NCI-H446 (cell line): ENCODE data around the gene C3orf38.
"Not testable (repeated sequence)": the region's sequence is repeated elsewhere in the genome, so short reads cannot be mapped to it uniquely, and the experiment has no call there.

ENCODE experiments used
- DNase-seq, 2 experiments: peaks; one replicate each; lab custom pipeline; 2025; lab: John Stamatoyannopoulos, UW

Gene C3orf38

DNA sequence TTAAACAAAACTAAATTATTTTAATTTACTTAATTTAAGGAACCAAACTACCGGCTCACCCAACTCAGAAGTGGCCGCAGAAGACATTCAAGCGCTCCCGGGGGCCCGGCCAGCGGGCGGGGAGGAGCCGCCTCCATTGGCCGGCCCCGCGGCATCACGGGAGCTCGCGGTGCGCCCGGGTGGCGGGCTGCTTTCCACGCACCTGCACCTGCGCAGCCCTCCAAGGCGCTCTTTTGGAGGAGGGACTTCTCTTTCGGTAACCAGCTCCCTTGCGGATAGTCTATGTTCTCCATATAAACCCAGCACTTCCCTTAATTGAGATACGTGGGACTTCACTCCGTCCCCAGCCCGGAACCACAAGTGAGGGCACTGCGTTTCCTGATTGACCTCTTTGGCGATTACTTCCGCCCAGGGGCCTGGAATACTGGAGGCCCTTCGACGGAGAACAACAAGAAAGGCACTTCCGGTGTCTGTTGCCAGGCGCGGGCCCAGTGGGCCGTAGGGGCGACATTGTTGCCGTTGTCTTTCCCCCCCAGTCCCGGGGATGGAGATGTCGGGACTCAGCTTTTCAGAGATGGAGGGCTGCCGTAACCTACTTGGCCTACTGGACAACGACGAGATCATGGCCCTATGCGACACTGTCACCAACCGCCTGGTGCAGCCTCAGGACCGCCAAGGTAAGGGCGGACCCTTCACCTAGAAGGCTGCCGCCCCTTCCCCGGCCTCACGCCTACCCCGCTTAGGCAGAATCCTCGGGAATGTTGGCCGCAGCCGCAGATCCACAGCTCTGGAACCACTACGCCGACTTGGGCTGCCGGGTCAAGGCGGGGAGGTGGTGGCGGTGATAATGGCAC lies at the start of gene C3orf38:
Gene C3orf38 (plus strand): TSS at position 451 of the 854 bp plus-strand sequence. CDS start 94 bp downstream, at position 545.
- DNase-seq, result peak; percentile 71 to 86

DNA sequence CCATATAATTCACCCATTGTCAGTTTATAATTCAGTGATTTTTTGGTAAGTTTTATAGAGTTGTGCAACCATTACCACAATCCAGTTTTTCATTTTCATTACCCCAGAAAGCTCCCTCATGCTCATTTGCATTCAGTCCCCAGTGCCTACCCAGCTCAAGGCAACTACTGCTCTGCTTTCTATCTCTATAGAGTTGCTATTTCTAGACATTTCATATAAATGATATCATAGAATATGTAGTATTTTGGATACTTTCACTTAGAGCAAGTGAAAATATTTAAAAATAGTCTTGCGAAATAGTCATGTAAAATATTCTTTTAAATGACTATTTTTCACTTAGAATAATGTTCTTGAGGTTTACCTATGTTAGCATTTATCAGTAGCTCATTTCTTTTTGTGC lies 48.6 kb upstream of the C3orf38 start:
- DNase-seq, result no peak

DNA sequence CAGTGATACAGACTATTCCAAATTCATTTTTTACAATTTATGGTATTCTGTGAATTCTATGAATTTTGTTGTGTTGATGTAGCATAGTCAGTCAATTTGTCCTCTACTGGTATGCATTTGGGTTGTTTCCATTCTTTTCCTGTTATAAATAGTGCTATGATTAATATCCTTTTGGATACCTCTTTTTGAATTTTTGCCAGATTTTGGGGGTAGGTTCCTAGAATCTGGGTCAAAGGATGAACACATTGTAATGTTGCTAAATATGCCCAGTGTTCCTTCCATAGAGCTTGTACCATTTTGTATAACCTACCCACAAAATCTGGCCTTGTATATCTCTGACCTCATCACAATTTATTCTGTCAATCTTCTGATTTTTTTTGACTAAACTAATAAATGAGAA lies 44.4 kb upstream of the C3orf38 start:
- no peak for DNase-seq

DNA sequence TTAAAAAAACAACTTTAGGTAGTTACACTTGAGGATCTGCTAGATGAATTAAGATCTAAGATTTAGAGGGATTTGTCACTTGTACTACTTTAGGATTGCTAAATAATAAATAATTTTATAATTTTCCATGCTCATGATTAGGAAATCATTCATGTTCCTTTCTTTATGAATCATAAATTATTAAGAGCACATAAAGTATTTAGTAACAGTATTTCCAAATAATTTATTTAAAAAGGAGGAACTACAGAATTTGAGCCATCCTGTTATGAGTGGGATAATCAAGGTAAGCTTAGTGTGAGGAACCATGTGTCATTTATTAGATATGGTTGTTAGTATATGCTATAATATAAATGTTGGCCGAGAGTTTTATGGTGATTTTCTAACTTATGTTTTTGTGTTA lies 37.5 kb upstream of the C3orf38 start:
- DNase-seq, result no peak

DNA sequence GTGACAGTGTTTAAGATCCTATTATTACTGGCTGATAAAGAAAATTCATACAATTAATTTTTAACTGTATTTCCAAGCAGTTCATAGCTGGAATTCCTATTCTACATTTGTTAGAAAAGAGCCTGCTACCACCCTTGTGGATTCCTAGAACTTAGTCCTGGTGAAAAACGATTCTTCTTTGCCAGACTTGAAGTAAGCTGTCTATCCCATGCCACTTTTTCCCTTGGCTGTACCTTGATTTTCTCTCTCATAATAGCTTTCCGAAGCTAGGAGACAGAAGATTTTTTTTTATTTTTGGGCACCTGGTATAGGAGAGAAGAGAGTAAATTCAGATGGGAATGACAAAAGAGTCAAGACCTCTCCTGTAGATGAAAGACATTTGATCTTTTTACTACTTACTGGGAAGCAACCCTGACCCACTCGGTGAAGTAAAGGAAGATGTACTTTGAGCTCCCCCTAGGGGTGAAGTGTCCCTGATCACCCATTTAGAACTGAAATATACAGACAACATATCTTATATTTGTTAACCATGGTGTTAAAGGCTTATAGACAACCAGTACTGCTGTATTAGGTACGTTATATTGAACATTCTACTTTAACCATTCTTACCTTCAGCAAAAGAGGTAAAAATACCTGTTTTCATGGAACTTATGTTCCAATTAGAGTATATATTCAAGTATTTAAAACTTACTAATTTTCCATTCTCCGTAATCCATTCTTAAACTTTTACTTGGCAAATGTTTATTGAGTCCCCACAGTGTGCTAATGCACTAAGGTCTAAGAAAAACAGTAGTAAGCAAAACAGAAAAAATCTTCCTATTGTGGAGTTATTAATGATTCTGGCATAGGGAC lies 36.2 kb upstream of the C3orf38 start:
- peak; percentile 9 to 67 for DNase-seq

DNA sequence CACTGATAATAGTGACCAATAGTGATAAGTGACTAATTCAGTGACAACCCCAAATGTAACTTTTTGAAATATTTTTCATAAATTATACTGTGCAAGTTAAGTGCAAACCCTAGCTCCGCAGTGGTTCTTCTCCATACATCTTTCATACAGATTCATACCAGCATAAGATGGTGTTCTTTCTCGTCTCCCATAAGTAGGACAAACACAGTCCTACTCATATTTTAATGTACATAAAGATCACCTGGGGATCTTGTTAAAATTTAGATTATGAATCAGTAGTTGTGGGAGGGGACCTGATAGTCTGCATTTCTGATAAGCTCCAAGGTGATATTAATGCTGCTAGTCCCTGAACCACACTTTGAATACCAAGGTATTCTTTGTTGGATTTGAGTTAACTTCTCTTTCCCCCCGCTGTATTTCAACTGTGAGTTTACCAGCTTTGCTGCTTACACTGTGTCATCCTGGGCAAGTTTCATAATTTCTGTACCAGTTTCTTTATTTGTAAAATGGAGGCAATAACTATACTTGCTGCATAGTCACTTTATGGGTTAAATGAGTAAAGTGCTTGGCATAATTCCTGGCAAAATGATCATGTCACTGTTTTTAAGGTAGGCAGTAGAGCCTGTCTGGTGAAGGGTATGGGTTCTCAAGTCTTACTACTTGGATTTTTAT lies 34.7 kb upstream of the C3orf38 start:
- no peak for DNase-seq

DNA sequence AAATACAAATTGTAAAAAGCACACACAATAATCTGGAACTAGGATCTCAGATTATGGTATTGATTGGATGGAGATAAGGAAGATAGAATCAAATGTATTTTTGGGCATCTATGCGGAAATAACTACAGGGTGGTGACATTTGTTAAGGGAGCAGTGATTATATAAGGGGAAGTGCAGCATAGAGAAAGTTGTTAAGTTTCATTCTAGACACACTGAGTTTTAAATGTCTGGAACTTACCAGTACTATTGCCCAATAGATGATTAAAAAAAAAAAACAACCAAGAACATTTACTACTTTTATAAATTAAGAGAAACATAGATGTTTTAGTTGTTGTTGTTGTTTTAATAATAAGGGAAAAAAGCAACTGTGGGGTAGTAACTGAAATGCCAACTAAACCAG lies 32.1 kb upstream of the C3orf38 start:
- DNase-seq, result no peak

DNA sequence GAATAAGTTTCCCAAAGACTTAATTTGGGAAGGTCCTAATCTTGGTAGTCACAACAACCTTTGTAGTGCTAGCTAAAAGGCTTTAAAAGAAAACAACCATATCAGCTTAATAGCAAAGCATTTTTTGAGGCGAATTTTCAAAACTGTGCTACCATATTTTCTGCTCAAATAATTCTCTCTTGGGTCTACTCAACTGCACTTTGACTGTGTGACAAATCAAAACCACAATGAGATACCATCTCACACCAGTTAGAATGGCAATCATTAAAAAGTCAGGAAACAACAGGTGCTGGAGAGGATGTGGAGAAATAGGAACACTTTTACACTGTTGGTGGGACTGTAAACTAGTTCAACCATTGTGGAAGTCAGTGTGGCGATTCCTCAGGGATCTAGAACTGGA lies 31.2 kb upstream of the C3orf38 start:
- not testable (repeated sequence) for DNase-seq

DNA sequence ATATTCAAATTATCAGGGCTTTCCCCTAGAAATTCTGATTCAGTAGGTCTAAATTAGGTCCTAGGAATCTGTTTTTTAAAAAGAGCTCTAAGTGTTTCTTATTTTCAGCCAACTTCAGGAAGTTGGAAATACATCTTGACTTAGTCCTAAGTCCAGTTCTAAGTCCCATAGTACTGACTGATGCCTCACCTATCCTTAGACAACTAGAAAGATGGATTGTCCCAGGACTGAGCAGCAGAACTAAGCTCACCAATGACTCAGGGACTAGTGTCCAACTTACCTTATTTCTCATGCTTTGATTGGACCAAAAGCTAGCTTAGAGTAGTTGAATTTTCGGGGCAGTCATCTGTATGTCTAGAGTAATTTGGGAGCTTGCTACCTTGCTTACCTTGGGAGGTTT lies 26.2 kb upstream of the C3orf38 start:
- DNase-seq, result no peak

DNA sequence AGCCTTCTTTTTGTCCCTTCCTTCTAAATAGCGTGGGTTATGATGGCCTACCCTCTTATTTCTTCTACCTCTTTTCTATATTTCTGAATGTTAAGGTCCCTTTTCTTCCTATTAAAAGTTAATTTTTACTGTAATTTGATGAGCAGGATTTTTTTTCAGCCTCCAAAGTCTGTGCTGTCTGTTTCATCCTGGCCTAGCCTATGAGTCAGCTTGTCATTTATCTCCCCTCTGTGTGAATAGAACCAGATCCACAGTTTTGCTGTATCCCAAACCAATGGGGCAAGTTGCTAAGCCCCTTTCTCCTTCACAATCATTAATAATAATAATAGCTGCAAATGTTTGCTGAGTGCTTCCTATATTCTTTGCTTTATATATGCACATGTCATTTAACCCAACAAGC lies 18.1 kb upstream of the C3orf38 start:
- no peak for DNase-seq

DNA sequence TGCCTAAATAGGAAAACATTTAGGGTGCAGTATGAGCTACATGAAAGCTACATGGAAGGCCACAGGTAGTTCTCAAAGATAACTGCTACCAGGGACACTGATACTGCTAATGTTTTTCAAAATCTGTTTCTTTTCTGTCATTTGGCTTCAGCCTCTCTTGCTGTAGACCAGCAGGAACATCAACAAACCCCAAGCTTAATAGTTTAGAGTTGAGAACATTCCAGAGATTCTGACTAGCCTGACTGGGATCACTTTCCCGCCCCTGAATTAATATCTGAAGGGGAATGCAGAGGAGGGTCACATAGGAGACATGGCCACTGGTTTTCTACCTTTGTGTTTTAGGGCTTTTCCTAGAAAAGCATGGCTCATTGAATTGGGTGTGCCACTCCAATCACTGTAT lies 16.9 kb upstream of the C3orf38 start:
- no peak for DNase-seq

DNA sequence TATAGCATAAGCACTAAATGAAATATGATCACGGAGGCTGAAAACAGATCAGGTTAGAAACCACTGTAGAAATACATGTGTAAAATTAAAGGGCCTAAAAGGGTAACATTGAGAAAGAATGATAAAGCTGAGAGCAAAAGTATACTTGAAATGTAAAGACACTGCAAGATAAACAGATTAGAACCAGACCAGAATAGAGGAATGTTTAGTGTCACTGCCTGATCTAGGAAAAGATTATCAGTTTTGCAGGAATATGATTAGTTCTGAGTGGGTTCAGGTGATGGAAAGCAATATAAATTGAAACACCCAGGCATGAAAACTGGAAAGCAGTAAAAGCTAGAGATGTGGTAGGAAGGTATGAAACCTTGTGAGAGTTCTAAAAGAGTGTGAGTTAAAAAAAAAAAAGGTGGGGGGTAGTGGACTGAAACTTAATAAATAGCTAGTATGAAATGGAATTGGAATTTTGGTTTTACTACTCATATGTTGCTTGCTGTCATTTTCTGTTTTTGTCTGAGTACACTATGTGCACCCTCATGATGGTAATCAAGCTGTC lies 16.0 kb upstream of the C3orf38 start:
- DNase-seq, result no peak

DNA sequence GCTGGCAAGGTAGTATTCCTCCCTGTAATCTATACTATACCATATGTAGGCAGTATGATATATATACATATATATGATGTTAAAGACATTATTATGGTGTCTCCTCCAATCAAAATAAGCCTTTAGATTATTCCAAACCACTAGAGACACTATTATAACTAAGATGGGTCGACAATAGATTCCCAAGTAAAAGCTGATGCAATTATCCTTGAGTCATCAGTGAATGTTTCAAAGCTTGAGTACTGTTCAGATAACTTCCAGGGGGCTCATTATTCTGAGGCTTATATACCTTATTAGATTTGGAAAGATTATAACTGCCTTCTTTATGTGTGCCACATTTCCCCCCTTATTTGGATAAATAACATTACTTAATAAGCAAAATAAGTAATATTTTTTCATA lies 11.9 kb upstream of the C3orf38 start:
- no peak for DNase-seq

DNA sequence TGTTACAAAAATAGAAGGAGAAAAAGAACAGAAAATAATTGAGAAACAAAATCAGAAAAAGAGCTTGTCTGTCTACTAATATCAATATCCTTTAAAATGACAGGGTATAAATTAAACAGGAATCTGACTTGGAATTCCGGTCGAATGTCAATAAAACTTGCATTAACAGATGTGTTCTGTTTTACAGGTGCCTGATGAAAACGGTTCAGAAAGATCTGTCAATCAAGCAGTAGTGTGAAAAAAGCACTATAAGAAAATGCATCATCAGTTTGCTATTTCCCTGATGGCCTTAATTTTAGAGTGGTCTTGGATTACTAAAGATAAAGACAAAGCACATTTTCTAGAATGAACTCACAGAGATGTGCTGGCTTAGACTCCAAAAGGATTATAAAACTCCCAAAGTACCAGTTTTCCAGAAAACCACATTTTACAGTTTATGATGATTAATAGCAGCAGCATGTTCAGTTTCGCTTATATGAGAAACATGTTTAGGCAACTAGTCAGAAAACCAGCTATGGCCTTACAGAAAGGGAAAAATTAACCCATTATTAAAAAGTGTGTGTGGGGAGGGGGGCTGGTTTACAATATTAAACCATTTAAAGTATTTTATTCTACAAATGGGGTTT lies 8.2 kb upstream of the C3orf38 start:
- DNase-seq, result no peak

DNA sequence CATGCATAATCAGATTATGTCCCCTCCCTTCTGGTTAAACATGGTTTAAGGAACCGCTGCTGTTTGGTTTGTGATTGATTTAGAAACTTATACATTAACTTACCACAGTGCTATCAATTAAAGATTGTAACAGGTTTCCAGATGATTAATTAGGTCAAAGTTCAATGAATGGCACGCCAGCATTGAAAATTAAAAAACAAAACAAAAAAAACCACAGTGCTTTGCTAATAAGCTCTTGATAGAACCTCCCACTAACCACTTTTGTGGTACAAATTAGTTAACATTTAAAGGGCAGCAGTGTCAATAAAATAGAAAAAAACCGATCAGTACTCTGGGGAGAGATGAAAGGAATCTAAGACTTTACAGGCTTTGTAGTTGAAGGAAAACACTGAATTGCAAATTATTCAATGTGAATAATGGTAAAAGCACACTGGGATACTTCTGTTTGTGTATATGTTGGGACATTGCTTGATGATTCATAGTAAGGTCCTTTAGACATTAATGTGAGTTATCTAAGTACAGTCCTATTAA lies 7.6 kb upstream of the C3orf38 start:
- DNase-seq, result no peak

DNA sequence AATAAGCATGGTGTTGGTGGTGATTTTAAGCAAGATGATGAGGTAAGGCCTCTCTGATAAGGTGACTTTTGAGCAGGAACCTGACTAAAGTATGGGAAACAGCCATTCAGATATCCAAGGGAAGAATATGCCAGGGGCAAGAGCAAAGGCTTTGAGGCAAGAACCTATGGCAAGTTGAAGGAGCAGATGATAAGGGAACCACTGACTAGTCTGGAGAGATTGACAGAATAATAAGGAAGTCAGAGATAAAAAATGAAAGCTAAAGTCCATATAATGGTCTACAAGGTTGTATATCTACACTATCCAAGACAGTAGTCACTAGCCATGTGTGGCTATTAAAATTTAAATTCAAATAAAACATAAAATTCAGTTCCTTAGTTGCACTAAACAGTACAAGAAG lies 2.5 kb upstream of the C3orf38 start:
- DNase-seq, result no peak

DNA sequence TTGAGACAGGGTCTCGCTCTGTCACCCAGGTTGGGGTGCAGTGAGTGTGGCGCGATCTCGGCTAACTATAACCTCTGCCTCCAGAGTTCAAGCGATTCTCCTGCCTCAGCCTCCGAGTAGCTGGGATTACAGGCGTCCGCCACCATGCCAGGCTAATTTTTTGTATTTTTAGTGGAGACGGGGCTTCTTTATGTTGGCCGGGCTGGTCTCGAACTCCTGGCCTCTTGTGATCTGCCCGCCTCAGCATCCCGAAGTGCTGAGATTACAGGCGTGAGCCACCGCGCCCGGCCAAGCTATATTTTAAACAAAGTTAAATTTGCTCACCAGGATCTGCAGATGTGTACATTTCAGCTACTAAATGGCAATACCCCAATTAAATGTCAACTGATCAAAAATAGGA lies 1.1 kb upstream of the C3orf38 start:
- DNase-seq, result no peak

DNA sequence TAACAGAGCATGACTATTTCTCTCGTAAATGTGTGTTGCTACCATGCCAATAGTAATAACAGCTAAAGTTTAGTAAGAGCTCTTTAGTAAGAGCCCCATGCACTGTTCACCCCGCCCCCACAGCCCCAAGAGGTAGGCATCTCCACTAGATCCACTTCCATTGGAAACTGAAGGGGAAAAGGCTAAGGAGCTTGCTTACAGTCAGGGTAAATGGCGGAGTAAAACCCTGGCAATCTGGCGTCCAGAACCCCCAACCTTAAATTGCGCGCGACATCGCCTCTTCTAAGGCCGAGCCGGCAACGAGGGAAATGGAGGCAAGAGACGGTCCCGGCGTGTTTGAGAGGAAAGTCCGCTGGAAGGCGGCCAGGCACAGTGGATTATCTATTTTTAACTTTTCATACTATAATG lies 654 bp upstream of the C3orf38 start:
- peak; percentile 28 to 70 for DNase-seq

DNA sequence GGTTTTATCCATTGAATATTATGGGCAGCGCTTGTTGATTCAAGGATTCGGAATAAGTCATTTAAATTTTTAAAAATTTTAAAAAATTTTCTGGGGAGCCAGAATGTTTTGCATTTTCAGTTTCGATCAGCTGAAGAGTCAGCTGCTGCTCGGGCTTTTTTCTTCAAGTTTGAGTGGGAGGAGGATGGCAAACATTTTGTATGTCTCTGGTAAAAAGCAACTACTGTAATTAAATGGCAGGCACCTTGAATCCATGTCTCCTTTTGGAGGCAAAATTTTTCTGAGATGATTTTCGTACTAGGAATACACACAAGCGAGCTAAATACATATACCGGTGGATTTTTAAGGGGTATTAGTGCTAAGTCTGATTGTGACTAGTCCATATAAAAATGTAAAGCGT lies 612 bp downstream of the C3orf38 start:
- no peak for DNase-seq

DNA sequence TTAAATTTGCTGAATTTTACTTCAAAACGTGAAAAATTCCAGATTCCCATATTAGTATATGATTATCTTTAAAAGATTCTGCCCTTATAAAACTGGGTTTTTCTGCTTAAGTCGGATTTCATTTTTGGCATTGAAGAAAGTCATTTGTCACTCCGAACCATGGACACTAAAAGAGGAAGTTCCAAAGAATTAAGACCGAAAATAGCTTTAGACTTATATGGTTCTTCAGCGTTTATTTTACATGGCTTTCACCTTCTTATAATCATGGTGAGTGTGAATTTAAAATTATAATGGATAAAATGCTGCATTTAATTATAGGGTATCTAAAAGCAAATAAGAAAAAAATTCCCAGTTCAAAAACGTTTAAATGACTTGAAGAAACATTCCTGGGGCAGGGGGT lies 1.0 kb downstream of the C3orf38 start:
- no peak for DNase-seq

DNA sequence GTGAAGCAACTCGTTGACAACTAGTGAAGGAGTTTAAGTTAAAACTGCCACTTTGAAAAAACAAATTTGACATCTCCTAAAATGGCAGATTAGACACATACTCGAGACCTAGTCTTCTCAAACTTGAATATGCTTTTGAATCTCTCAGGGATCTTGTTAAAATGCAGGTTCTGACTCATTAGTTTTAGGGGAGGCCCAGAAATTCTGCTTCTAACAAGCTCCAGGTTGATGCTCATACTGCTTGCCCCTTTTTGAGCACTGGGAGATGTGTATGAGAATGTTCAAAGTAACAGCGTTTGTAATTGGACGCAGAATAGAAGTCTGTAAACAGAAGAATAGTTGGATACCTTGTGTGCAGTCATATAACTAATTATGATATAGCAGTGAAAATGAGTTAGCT lies 1.6 kb downstream of the C3orf38 start:
- DNase-seq, result no peak

DNA sequence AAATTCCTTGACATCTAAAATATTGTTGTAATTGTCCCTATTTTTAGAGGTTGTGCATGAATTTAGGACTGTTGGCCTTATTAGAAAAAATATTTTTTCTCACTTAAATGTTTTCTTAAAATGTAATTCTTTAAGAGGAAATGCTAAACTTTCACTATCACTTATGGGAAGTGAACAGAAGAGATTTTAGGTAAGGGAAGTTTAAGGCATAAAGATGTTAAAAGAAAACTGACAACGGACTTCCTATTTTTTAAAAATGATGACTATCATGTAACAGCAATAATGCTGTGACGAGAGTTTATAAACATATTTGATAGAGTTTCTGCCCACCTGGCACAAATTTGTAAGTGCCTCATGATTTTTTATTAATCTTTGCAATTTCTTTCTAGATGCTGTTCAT lies 3.1 kb downstream of the C3orf38 start:
- DNase-seq, result no peak
